Body of pancreas (tissue), 4 donors: Measurements from ENCODE around the gene ATP9B.

Source experiments
- POLR2A ChIP-seq, 3 donors: fragments of 450-650 bp; IDR thresholded peaks; one replicate each; pipeline ENCODE4 v1.6.1; 2016; ENCODE audit warnings: antibody characterized with exemption in 3 of 3, mild to moderate bottlenecking in 2 of 3
- TF ChIP-seq, protein P1 (sequence below), 7 experiments: fragments of 450-650 bp in 4 of 7; fragments of 200-600 bp in 3 of 7; sonication (generic) in 3 of 7; IDR thresholded peaks; one replicate each; pipeline ENCODE4 v1.5.1; 2016 to 2019; ENCODE audit warnings: antibody characterized with exemption in 7 of 7

DNA sequence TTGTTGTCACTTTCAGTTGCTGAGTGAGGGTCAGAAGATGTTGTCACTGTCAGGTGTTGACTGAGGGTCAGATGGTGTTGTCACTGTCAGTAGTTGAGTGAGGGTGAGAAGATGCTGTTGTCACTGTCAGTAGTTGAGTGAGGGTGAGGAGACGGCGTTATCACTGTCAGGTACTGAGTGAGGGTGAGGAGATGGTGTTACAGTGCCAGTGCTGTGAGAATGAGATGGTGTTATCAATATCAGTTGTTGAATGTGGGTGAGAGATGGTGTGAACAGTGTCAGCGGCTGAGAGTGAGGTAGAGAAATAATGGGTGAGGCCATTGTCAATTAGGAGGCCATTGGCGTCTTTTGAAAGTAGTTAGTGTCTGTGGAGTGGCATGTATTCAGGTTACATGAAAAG, 1.6 kb upstream of the ATP9B start:
- TF ChIP-seq, protein P1, sequence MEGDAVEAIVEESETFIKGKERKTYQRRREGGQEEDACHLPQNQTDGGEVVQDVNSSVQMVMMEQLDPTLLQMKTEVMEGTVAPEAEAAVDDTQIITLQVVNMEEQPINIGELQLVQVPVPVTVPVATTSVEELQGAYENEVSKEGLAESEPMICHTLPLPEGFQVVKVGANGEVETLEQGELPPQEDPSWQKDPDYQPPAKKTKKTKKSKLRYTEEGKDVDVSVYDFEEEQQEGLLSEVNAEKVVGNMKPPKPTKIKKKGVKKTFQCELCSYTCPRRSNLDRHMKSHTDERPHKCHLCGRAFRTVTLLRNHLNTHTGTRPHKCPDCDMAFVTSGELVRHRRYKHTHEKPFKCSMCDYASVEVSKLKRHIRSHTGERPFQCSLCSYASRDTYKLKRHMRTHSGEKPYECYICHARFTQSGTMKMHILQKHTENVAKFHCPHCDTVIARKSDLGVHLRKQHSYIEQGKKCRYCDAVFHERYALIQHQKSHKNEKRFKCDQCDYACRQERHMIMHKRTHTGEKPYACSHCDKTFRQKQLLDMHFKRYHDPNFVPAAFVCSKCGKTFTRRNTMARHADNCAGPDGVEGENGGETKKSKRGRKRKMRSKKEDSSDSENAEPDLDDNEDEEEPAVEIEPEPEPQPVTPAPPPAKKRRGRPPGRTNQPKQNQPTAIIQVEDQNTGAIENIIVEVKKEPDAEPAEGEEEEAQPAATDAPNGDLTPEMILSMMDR (IDR thresholded peaks at IDR 0.05) = no peak
- TF ChIP-seq POLR2A (IDR thresholded peaks at IDR 0.05) = no peak
